MM.1S (cell line): Measurements from ENCODE around the gene CRACDL.

Experiments used
- CTCF ChIP-seq: fragments of 300-600 bp; sonication (generic); IDR thresholded peaks from 2 replicates; pipeline ENCODE4 v1.5.1; 2016; ENCODE audit warnings: antibody characterized with exemption, low read length, mixed read lengths
- EZH2 ChIP-seq: fragments of 300-600 bp; sonication (generic); optimal IDR thresholded peaks from 2 replicates; pipeline ENCODE3; 2017; ENCODE audit warnings: low read depth, mild to moderate bottlenecking, antibody characterized with exemption, low read length, mixed read lengths

GRCh38 chr2:98923244-98923940 lies 12.6 kb downstream of the CRACDL start:
- peak; percentile 24; the same call in 1 of the 2 replicates for TF ChIP-seq CTCF
- TF ChIP-seq EZH2: no peak
